ENCODE data around the gene NCBP2. TPM values are rescaled to one million over a fixed set of nuclear protein-coding genes. Genes with fewer than 3 reads are reported as not detected.

The NCBP2 gene
- total RNA-seq, 1 experiment from 2014 or later: 66.8 TPM

- no peak for DNase-seq
- Mint-ChIP-seq H3K9me3 (ENCODE audit: unreplicated experiment) (no peaks in the 10 kb centered on the region), H3K27ac (ENCODE audit: unreplicated experiment) (no peak overlapping the region), H3K4me1 (ENCODE audit: low read depth, unreplicated experiment) (no peaks in the 10 kb centered on the region), H3K27me3 (ENCODE audit: insufficient read depth, unreplicated experiment) (no peaks in the 10 kb centered on the region), H3K36me3 (ENCODE audit: insufficient read depth, unreplicated experiment) (peaks cover 88% of the 10 kb centered on the region), H3K4me3 (ENCODE audit: unreplicated experiment) (no peak overlapping the region)
- POLR2A ChIA-PET: no interaction called here
- CTCF ChIA-PET: no interaction called here
- Histone ChIP-seq H3K27me3 (replicated peaks; ENCODE audit: control insufficient read depth, insufficient read depth, low read length) (no peaks in the 10 kb centered on the region), H3K36me3 (ENCODE audit: control insufficient read depth, insufficient read depth, low read length) (no peaks in the 10 kb centered on the region; the same call in 1 of the 2 replicates), H3K4me3 (ENCODE audit: low read depth, low read length) (no peak overlapping the region), H3K4me1 (no peaks in the 10 kb centered on the region), H3K9me3 (no peaks in the 10 kb centered on the region)
- TF ChIP-seq CTCF (IDR thresholded peaks at IDR 0.05; ENCODE audit: insufficient read depth in 1 of 2, low read depth in 1 of 2, low read length in 1 of 2, severe bottlenecking in 1 of 2, unreplicated experiment in 1 of 2): no peak
- intact Hi-C loops (cut with micrococcal nuclease; ENCODE audit: unreplicated experiment): no loop called here
- BruUV-seq (replicated peaks): no TSS peak
These were observed 11.2 kb downstream of the NCBP2 start for GRCh38 chr3:196931157-196931556.

- H3K4me3 Mint-ChIP-seq (ENCODE audit: unreplicated experiment): no peak overlapping the region
- H3K27me3 Mint-ChIP-seq (ENCODE audit: insufficient read depth, unreplicated experiment): no peaks in the 10 kb centered on the region
- H3K27me3 ChIP-seq (replicated peaks; ENCODE audit: control insufficient read depth, insufficient read depth, low read length): no peaks in the 10 kb centered on the region
- POLR2A ChIA-PET: interaction anchor here (1.2 kb wide), 1 partner anchor 15 kb away, joined by 3 read pairs; the partner anchor contains the start of gene NCBP2
- CTCF ChIA-PET: interaction anchor here (0.7 kb wide), 1 partner anchor 236 kb away, joined by 6 read pairs; no protein-coding TSS in a partner anchor
- H3K9me3 Mint-ChIP-seq (ENCODE audit: unreplicated experiment): no peaks in the 10 kb centered on the region
- H3K4me1 Mint-ChIP-seq (ENCODE audit: low read depth, unreplicated experiment): no peaks in the 10 kb centered on the region
- no peak for DNase-seq
- no peaks in the 10 kb centered on the region; the same call in 1 of the 2 replicates for H3K36me3 ChIP-seq (ENCODE audit: control insufficient read depth, insufficient read depth, low read length)
- H3K27ac Mint-ChIP-seq (ENCODE audit: unreplicated experiment): no peak overlapping the region
- no peak for TF ChIP-seq CTCF (IDR thresholded peaks at IDR 0.05; ENCODE audit: insufficient read depth in 1 of 2, low read depth in 1 of 2, low read length in 1 of 2, severe bottlenecking in 1 of 2, unreplicated experiment in 1 of 2)
- no peaks in the 10 kb centered on the region for H3K9me3 ChIP-seq
- BruUV-seq (replicated peaks): no TSS peak
- H3K36me3 Mint-ChIP-seq (ENCODE audit: insufficient read depth, unreplicated experiment): peaks cover 79% of the 10 kb centered on the region
- no peaks in the 10 kb centered on the region for H3K4me1 ChIP-seq
- H3K4me3 ChIP-seq (ENCODE audit: low read depth, low read length): no peak overlapping the region
- intact Hi-C loops (cut with micrococcal nuclease; ENCODE audit: unreplicated experiment): loop anchor here (1.0 kb wide), 1 partner anchor 12 kb away; no protein-coding TSS in a partner anchor
These were observed 14.5 kb downstream of the NCBP2 start for GRCh38 chr3:196927571-196928453.

GRCh38 chr3:196920733-196921132 lies 21.6 kb downstream of the NCBP2 start:
- POLR2A ChIA-PET: interaction anchor here (0.6 kb wide), 1 partner anchor 53 kb away, joined by 5 read pairs; no protein-coding TSS in a partner anchor
- H3K27me3 Mint-ChIP-seq (ENCODE audit: insufficient read depth, unreplicated experiment): no peaks in the 10 kb centered on the region

More at GRCh38 chr3:196920733-196921132, 21.6 kb downstream of the NCBP2 start:
- Histone ChIP-seq H3K27me3 (replicated peaks; ENCODE audit: control insufficient read depth, insufficient read depth, low read length) (no peaks in the 10 kb centered on the region), H3K9me3 (peaks cover 4% of the 10 kb centered on the region; the same call in 1 of the 2 replicates), H3K4me3 (ENCODE audit: low read depth, low read length) (no peak overlapping the region), H3K36me3 (ENCODE audit: control insufficient read depth, insufficient read depth, low read length) (no peaks in the 10 kb centered on the region), H3K4me1 (peaks cover 4% of the 10 kb centered on the region; the same call in 1 of the 2 replicates)
- DNase-seq: no peak
- CTCF ChIA-PET: no interaction called here
- no peak overlapping the region for H3K27ac Mint-ChIP-seq (ENCODE audit: unreplicated experiment)
- no TSS peak for BruUV-seq (replicated peaks)
- H3K9me3 Mint-ChIP-seq (ENCODE audit: unreplicated experiment): peaks cover 7% of the 10 kb centered on the region
- no peak overlapping the region for H3K4me3 Mint-ChIP-seq (ENCODE audit: unreplicated experiment)
- H3K36me3 Mint-ChIP-seq (ENCODE audit: insufficient read depth, unreplicated experiment): peaks cover 42% of the 10 kb centered on the region
- intact Hi-C loops (cut with micrococcal nuclease; ENCODE audit: unreplicated experiment): no loop called here
- no peak for TF ChIP-seq CTCF (IDR thresholded peaks at IDR 0.05; ENCODE audit: insufficient read depth in 1 of 2, low read depth in 1 of 2, low read length in 1 of 2, severe bottlenecking in 1 of 2, unreplicated experiment in 1 of 2)
- H3K4me1 Mint-ChIP-seq (ENCODE audit: low read depth, unreplicated experiment): peaks cover 12% of the 10 kb centered on the region
